ENCODE results near the gene B3GAT3. TPM values are rescaled to one million over a fixed set of nuclear protein-coding genes. Genes with fewer than 3 reads are reported as not detected.

Gene B3GAT3
- total RNA-seq, result 12.3 and 14.1 TPM in 2 replicates

DNA sequence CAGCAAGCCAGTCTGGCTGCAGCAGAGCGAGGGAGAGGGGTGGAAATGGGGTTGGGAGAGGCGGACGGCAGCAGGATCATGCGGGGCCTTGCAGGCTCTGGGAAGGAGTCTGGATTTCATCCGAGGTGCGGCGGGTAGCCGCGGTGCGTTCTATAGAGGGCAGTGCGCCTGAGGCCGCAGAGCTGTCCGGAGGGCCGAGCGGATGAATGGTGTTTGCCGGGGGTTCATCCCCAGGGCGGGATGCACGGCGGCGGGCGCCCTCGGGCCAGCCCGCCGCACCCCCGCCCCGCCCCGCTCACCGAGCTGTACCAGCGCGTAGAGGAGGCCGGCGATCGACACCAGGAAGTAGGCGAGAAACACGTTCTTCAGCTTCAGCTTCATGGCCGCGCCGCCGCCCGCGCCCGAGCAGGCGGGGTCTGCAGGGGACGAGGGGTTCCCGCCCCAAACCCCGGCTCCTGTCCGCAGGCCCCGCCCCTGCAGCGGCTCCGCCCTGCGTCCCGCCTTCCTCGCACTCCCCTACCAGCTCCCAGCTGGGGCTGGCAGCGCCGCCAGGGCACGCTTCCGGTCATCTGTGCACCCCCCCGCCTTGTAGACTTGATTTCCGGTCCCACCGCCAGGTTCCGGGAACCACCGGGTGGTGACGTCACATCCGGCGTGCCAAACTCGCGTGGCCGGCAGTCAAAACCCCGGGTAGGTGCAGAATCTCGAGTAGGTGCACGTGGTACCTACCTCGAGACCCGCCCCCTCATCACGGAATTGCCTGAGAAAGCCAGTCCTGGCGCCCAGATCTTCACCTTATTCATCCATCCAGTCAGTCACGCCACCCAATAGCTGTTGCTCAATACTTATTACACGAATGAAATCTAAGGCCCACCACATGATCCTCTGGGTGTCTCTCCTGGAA lies at the start of gene B3GAT3:
Gene B3GAT3 (minus strand): TSS at position 420 of the 904 bp plus-strand sequence. CDS start 39 bp downstream, at position 381.

GRCh38 chr11:62665075-62665598 lies 43.4 kb upstream of the B3GAT3 start, which contains the start of the genes C11orf98 and CSKMT:
Gene C11orf98, minus strand, starts transcription at chr11:62665210. Its CDS starts 41 bp downstream, at chr11:62665169.
Gene CSKMT, plus strand, starts transcription at chr11:62665312. Its CDS starts 568 bp downstream, at chr11:62665880.

DNA sequence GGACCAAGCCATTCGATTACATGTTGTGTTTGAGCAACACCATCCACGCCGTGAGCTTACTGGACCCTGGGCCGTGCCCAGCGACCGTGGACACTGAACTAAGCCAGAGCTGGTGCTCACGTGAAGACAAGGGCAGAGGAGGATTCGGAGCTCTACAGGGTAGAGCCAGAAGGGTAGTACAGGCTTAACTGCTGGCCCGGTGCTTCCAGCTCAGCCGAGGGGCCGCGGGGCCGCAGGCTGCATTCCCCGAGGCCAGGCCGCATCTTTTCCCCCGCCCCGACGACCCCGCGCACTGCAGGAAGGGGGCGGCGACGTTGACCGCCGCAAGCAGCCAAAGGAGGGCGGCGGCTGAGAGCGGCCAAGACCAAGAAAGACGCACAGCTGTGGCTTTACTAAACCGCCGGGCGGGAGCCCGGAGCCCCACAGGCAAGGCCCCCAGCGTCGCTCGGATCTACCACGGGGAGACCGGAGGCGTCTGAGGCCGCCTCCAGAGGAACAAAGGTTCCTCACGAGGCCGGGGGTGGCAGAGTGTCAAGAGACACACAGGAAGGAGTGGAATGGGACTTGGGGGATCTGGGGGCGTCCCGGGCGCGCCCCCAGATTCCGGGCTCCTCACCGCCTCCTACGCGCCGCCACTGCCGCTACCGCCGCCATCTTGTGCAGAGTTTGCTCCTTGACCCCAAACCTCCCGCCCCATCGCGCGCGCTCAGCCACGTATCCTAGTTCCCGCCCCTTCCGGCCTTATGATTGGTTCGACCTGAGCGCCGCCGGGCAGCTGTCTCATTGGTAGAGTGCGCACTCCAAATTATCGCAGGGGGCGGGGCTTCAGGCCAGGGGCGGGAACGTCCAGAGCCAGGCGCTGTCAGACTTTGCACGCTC lies 24.4 kb upstream of the B3GAT3 start, which contains the start of gene GANAB:
Gene GANAB (minus strand): TSS at position 668 of the 879 bp plus-strand sequence. CDS start 14 bp downstream, at position 654.

GRCh38 chr11:62612366-62613290 lies 9.2 kb downstream of the B3GAT3 start, which contains the start of the genes EML3 and ROM1:
Gene EML3, minus strand, starts transcription at chr11:62612775. Its CDS starts 318 bp downstream, at chr11:62612457.
Gene ROM1, plus strand, starts transcription at chr11:62613257. Its CDS starts 25 bp downstream, at chr11:62613282.

GRCh38 chr11:62601372-62602140 lies 20.2 kb downstream of the B3GAT3 start, which contains the start of gene MTA2:
Gene MTA2, minus strand, starts transcription at chr11:62601865. Its CDS starts 415 bp downstream, at chr11:62601450.

DNA sequence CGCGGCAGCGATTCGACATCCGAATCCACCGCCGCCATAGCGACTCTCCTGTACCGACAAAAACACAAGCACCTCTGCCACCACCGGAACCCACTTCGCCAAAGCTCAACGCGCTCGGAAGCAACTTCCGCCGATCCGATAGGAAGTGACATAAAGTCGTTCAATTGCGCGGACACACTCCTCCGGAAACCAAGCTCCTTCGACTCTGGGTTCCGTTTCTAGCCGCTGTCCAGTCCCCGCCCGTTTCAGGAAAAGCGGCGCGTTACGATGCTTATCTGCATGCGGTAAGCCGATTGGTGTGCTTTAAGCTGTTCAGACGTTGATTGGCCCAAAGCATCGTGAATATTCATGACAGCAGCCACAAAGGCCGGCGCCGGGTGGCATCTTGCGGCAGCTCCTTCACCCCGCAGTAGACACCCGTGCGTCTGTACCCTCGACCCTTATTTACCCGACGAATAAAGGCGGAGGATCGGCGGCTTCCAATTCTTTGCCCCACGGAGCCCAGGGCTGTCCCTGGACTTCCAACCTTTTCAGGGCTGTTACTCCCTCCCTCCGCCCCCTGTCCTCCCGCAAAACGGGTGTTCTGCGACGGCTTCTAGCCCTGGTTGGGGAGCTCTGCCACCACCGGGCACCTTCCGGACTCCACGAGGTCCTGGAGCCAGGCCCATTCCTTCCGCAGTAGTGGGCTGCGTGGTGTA lies 30.2 kb downstream of the B3GAT3 start, which contains the start of gene TUT1:
Gene TUT1 (minus strand): TSS at position 76 of the 698 bp plus-strand sequence. CDS start 38 bp downstream, at position 38.

GRCh38 chr11:62573592-62574362 lies 48.0 kb downstream of the B3GAT3 start, which contains the start of gene EEF1G:
Gene EEF1G, minus strand, starts transcription at chr11:62573891. Its CDS starts 49 bp downstream, at chr11:62573842.

Small RNA genes lying within 50 kb of the gene (small RNA-seq; reads per million reads assigned to genes)
- gene AP001458.1 (not detected), gene MIR6747 (not detected), gene SNORA57 (not detected)

Other genes starting within 250 kb of the B3GAT3 start
- not detected in 2 replicates for gene SCGB1A1, start 203.0 kb downstream of the B3GAT3 start, total RNA-seq
- gene AHNAK, start 75.2 kb downstream of the B3GAT3 start, total RNA-seq, result 983 and 1,139 TPM in 2 replicates
- 1,360 and 1,368 TPM in 2 replicates for gene EEF1G, start 48.1 kb downstream of the B3GAT3 start, total RNA-seq
- gene TUT1, start 30.5 kb downstream of the B3GAT3 start, total RNA-seq, result 6.8 TPM in 2 replicates
- gene MTA2, start 20.1 kb downstream of the B3GAT3 start, total RNA-seq, result 95.1 and 110 TPM in 2 replicates
- 30.4 and 34.6 TPM in 2 replicates for gene EML3, start 9.2 kb downstream of the B3GAT3 start, total RNA-seq
- gene ROM1, start 8.7 kb downstream of the B3GAT3 start, total RNA-seq, result 9.3 and 10.6 TPM in 2 replicates
- 251 and 282 TPM in 2 replicates for gene GANAB, start 24.6 kb upstream of the B3GAT3 start, total RNA-seq
- 19.9 and 20.5 TPM in 2 replicates for gene INTS5, start 31.3 kb upstream of the B3GAT3 start, total RNA-seq
- gene C11orf98, start 43.2 kb upstream of the B3GAT3 start, total RNA-seq, result 26.1 TPM in 2 replicates
- 5.7 and 8.2 TPM in 2 replicates for gene CSKMT, start 43.3 kb upstream of the B3GAT3 start, total RNA-seq
- 4.2 and 4.8 TPM in 2 replicates for gene UQCC3, start 49.7 kb upstream of the B3GAT3 start, total RNA-seq
- gene LBHD1, start 50.3 kb upstream of the B3GAT3 start, total RNA-seq, result 4.0 and 6.1 TPM in 2 replicates
- 102 and 103 TPM in 2 replicates for gene UBXN1, start 57.1 kb upstream of the B3GAT3 start, total RNA-seq
- 20.1 and 20.6 TPM in 2 replicates for gene LRRN4CL, start 67.5 kb upstream of the B3GAT3 start, total RNA-seq
- 52.7 and 54.8 TPM in 2 replicates for gene BSCL2, start 85.4 kb upstream of the B3GAT3 start, total RNA-seq
- gene GNG3, start 85.7 kb upstream of the B3GAT3 start, total RNA-seq, result not detected in 2 replicates
- 14.2 and 15.3 TPM in 2 replicates for gene HNRNPUL2, start 105.5 kb upstream of the B3GAT3 start, total RNA-seq
- gene TTC9C, start 106.5 kb upstream of the B3GAT3 start, total RNA-seq, result 34.2 and 37.4 TPM in 2 replicates
- 12.7 and 13.5 TPM in 2 replicates for gene ZBTB3, start 132.2 kb upstream of the B3GAT3 start, total RNA-seq
- gene POLR2G, start 139.6 kb upstream of the B3GAT3 start, total RNA-seq, result 62.4 and 64.4 TPM in 2 replicates
- 10.8 and 13.7 TPM in 2 replicates for gene TAF6L, start 149.4 kb upstream of the B3GAT3 start, total RNA-seq
- 33.9 and 41.3 TPM in 2 replicates for gene TMEM179B, start 165.4 kb upstream of the B3GAT3 start, total RNA-seq
- 9.4 and 10.1 TPM in 2 replicates for gene TMEM223, start 170.0 kb upstream of the B3GAT3 start, total RNA-seq
- 35.2 and 35.7 TPM in 2 replicates for gene NXF1, start 183.5 kb upstream of the B3GAT3 start, total RNA-seq
- gene STX5, start 210.1 kb upstream of the B3GAT3 start, total RNA-seq, result 35.0 and 37.1 TPM in 2 replicates
- not detected in 2 replicates for gene TEX54, start 210.9 kb upstream of the B3GAT3 start, total RNA-seq
- 23.8 and 26.1 TPM in 2 replicates for gene WDR74, start 217.6 kb upstream of the B3GAT3 start, total RNA-seq